MM.1S (cell line): ENCODE measurements around the gene NPLOC4.

Experiments
- DNase-seq: peaks from one replicate; pipeline ENCODE4 v3.0.0-alpha.2; 2015
- H2AFZ ChIP-seq: fragments of 300-600 bp; sonication (generic); 2 replicates; pipeline ENCODE4 v1.6.0; 2016; ENCODE audit warnings: antibody characterized with exemption, low read length
- H3F3A ChIP-seq: fragments of 300-600 bp; sonication (generic); 2 replicates; pipeline ENCODE4 v1.6.1; 2016; ENCODE audit warnings: mild to moderate bottlenecking, antibody characterized with exemption, low read length, moderate library complexity, mixed read lengths; ENCODE audit not compliant: insufficient read depth
- H3K27ac ChIP-seq: fragments of 300-600 bp; sonication (generic); 2 replicates; pipeline ENCODE4 v1.5.1; 2016; ENCODE audit warnings: mild to moderate bottlenecking, low read length
- H3K27me3 ChIP-seq: fragments of 300-600 bp; sonication (generic); replicated peaks from 2 replicates; pipeline ENCODE4 v1.6.0; 2016; ENCODE audit warnings: low read length; ENCODE audit not compliant: insufficient read depth
- H3K36me3 ChIP-seq: fragments of 300-600 bp; sonication (generic); replicated peaks from 2 replicates; pipeline ENCODE4 v1.6.1; 2016; ENCODE audit warnings: mild to moderate bottlenecking, low read length, mixed read lengths; ENCODE audit not compliant: insufficient read depth
- H3K4me1 ChIP-seq: fragments of 300-600 bp; sonication (generic); 2 replicates; pipeline ENCODE4 v1.6.1; 2016; ENCODE audit warnings: low read length, mixed read lengths
- H3K4me2 ChIP-seq: fragments of 300-600 bp; sonication (generic); 2 replicates; pipeline ENCODE4 v1.6.0; 2016; ENCODE audit warnings: low read depth, low read length
- H3K4me3 ChIP-seq: fragments of 300-600 bp; sonication (generic); 2 replicates; pipeline ENCODE4 v1.5.1; 2016; ENCODE audit warnings: low read length, mixed read lengths
- H3K79me2 ChIP-seq: fragments of 300-600 bp; sonication (generic); 2 replicates; pipeline ENCODE4 v1.6.1; 2016; ENCODE audit warnings: mixed run types, low read length, mixed read lengths
- H3K9ac ChIP-seq: fragments of 300-600 bp; sonication (generic); 2 replicates; pipeline ENCODE4 v1.6.1; 2016; ENCODE audit warnings: low read length, mixed read lengths
- H3K9me2 ChIP-seq: fragments of 300-600 bp; sonication (generic); replicated peaks from 2 replicates; pipeline ENCODE4 v1.6.1; 2016; ENCODE audit warnings: mild to moderate bottlenecking, low read length, mixed read lengths; ENCODE audit not compliant: insufficient read depth
- H3K9me3 ChIP-seq: fragments of 300-600 bp; sonication (generic); replicated peaks from 2 replicates; pipeline ENCODE4 v1.6.1; 2016; ENCODE audit warnings: mild to moderate bottlenecking, low read length, mixed read lengths; ENCODE audit not compliant: insufficient read depth
- H4K20me1 ChIP-seq: fragments of 300-600 bp; sonication (generic); 2 replicates; pipeline ENCODE4 v1.6.1; 2016; ENCODE audit warnings: mild to moderate bottlenecking, low read length, moderate library complexity, mixed read lengths; ENCODE audit not compliant: insufficient read depth
- EZH2 ChIP-seq: fragments of 300-600 bp; sonication (generic); optimal IDR thresholded peaks from 2 replicates; pipeline ENCODE3; 2017; ENCODE audit warnings: low read depth, mild to moderate bottlenecking, antibody characterized with exemption, low read length, mixed read lengths
- EZH2phosphoT487 ChIP-seq: fragments of 300-600 bp; sonication (generic); IDR thresholded peaks from 2 replicates; pipeline ENCODE4 v1.6.1; 2018; ENCODE audit warnings: antibody characterized with exemption, low read length
- TF ChIP-seq, protein P1 (sequence below): fragments of 300-600 bp; sonication (generic); IDR thresholded peaks from 2 replicates; pipeline ENCODE4 v1.5.1; 2016; ENCODE audit warnings: antibody characterized with exemption, low read length, mixed read lengths

NPLOC4 gene

DNA sequence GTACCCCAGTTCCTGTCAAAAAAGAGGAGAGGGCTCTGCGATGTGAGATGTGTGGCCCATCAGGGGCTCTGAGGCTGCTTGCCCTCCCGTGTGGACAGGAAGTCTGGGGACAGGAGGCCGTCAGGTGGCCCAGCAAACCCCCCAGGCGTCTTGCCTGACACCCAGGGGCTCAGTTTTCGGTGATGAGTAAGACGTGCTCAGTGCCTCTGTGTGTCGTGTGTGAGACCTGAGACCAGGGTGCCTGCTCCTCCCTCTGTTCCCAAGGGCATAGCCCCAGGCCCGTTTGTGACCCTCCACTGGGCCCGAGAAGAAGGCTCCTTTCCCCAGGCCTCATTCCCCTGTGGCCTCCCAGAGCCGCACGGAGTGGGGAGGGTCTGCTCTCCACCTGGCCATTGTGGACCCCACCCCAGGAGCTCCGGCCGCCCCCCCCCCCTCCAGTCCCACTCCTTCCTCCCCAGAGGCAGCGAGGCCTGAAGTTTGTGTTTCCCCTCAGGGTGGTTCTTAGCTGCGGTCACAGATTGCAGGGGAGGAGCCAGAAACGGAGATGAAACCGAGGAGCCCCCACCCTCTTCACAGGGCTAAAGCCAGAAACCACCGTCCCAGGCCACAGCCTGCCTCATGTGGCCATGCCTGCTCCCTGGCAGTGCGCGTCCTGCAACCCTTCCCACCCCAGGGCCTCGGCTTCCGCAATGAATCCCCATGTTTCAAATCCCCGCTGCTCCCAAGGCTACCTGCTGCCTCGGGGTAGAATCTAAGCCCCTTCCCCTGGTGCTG, 119.4 kb downstream of the NPLOC4 start:
- Histone ChIP-seq H3K79me2 (peaks cover 9% of the 10 kb centered on the region), H3F3A (peaks cover 42% of the 10 kb centered on the region), H3K27ac (no peak overlapping the region), H3K27me3 (no peaks in the 10 kb centered on the region), H3K9me3 (no peaks in the 10 kb centered on the region), H3K36me3 (no peaks in the 10 kb centered on the region), H3K9me2 (no peaks in the 10 kb centered on the region), H3K4me3 (no peak overlapping the region), H3K9ac (no peak overlapping the region), H2AFZ (no peak overlapping the region), H3K4me1 (peaks cover 16% of the 10 kb centered on the region; the same call in 1 of the 2 replicates), H4K20me1 (no peaks in the 10 kb centered on the region), H3K4me2 (no peak overlapping the region)
- peak; percentile 5 for DNase-seq
- no peak for TF ChIP-seq EZH2
- no peak for TF ChIP-seq EZH2phosphoT487
- TF ChIP-seq, protein P1, sequence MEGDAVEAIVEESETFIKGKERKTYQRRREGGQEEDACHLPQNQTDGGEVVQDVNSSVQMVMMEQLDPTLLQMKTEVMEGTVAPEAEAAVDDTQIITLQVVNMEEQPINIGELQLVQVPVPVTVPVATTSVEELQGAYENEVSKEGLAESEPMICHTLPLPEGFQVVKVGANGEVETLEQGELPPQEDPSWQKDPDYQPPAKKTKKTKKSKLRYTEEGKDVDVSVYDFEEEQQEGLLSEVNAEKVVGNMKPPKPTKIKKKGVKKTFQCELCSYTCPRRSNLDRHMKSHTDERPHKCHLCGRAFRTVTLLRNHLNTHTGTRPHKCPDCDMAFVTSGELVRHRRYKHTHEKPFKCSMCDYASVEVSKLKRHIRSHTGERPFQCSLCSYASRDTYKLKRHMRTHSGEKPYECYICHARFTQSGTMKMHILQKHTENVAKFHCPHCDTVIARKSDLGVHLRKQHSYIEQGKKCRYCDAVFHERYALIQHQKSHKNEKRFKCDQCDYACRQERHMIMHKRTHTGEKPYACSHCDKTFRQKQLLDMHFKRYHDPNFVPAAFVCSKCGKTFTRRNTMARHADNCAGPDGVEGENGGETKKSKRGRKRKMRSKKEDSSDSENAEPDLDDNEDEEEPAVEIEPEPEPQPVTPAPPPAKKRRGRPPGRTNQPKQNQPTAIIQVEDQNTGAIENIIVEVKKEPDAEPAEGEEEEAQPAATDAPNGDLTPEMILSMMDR: no peak

DNA sequence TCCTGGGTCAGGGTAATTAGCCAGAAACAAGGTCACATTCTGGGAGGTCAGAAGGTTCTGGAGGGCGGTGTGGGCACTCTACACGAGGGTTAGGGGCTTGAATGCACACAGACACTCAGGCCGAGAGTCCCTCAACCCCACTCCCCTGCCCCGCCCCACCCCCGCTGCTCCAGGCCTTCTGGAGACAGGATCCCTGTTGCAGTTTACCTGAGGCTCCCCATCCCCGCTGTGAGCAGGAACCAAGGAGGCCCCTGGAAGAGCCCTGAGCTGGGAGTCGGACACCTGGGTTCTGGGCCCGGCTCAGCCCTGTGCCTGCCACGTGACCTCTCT, 119.9 kb downstream of the NPLOC4 start:
- peaks cover 2% of the 10 kb centered on the region for H4K20me1 ChIP-seq
- H3K79me2 ChIP-seq: peaks cover 14% of the 10 kb centered on the region
- H3K36me3 ChIP-seq: no peaks in the 10 kb centered on the region
- H3K27ac ChIP-seq: no peak overlapping the region
- H3K9me3 ChIP-seq: no peaks in the 10 kb centered on the region
- peaks cover 48% of the 10 kb centered on the region for H3F3A ChIP-seq
- H3K9me2 ChIP-seq: no peaks in the 10 kb centered on the region
- no peak for TF ChIP-seq EZH2
- TF ChIP-seq, protein P1: no peak
- no peak for TF ChIP-seq EZH2phosphoT487
- no peaks in the 10 kb centered on the region for H3K27me3 ChIP-seq
- no peak for DNase-seq
- H3K4me3 ChIP-seq: no peak overlapping the region
- H2AFZ ChIP-seq: no peak overlapping the region
- no peak overlapping the region for H3K9ac ChIP-seq
- peaks cover 16% of the 10 kb centered on the region; the same call in 1 of the 2 replicates for H3K4me1 ChIP-seq
- H3K4me2 ChIP-seq: no peak overlapping the region

DNA sequence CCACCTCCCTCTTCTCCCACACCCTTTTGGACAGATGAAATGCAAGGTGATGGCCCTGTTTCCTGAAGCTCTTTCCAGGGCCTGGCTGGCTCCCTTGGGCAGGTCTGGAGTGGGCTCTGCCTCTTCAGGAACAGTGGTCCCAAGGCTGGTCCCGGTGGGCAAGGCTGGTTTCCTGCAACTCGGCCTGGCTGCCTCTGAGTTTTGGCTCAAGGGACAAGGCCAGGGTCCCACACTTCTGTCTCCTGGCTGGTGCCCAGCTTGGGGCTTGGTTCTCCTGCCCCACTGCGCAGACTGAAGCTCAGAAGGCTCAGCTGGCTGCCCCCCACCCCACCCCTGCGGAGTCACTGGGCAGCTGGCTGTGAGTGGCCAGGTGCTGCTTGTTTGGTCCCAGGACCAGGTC, 120.5 kb downstream of the NPLOC4 start:
- H3K9me3 ChIP-seq: no peaks in the 10 kb centered on the region
- H3K27me3 ChIP-seq: no peaks in the 10 kb centered on the region
- H4K20me1 ChIP-seq: peaks cover 7% of the 10 kb centered on the region
- no peak overlapping the region for H3K4me2 ChIP-seq
- peaks cover 4% of the 10 kb centered on the region for H3K36me3 ChIP-seq
- H3K27ac ChIP-seq: no peak overlapping the region
- no peak overlapping the region for H3K4me3 ChIP-seq
- peaks cover 20% of the 10 kb centered on the region for H3K79me2 ChIP-seq
- DNase-seq: peak; percentile 4
- H3F3A ChIP-seq: peaks cover 53% of the 10 kb centered on the region
- H3K4me1 ChIP-seq: peaks cover 17% of the 10 kb centered on the region; the same call in 1 of the 2 replicates
- H3K9ac ChIP-seq: no peak overlapping the region
- TF ChIP-seq EZH2: no peak
- TF ChIP-seq EZH2phosphoT487: no peak
- TF ChIP-seq, protein P1: no peak
- no peak overlapping the region for H2AFZ ChIP-seq
- H3K9me2 ChIP-seq: no peaks in the 10 kb centered on the region
